Adipocyte (in vitro differentiated cells): ENCODE results near the gene ZCCHC24.

ENCODE experiments used
- DNase-seq: peaks from one replicate; pipeline ENCODE4 v3.0.0-alpha.2; 2015; ENCODE audit warnings: low read depth
- H3K27me3 ChIP-seq: replicated peaks from 2 replicates; pipeline ENCODE4 v1.7.0; 2013; ENCODE audit warnings: mild to moderate bottlenecking, low read length, moderate library complexity; ENCODE audit not compliant: control insufficient read depth, insufficient read depth
- H3K36me3 ChIP-seq: 2 replicates; pipeline ENCODE4 v1.7.0; 2013; ENCODE audit warnings: low read length, mild to moderate bottlenecking, moderate library complexity; ENCODE audit not compliant: control insufficient read depth, insufficient read depth, severe bottlenecking
- H3K4me1 ChIP-seq: 2 replicates; pipeline ENCODE4 v1.7.0; 2013; ENCODE audit warnings: mild to moderate bottlenecking, low read length, moderate library complexity; ENCODE audit not compliant: control insufficient read depth, insufficient read depth
- H3K4me3 ChIP-seq: 2 replicates; pipeline ENCODE4 v1.7.0; 2013; ENCODE audit warnings: mild to moderate bottlenecking, low read length, moderate library complexity
- H3K9ac ChIP-seq: 2 replicates; pipeline ENCODE4 v1.7.0; 2013; ENCODE audit warnings: mild to moderate bottlenecking, low read length, moderate library complexity
- H3K9me3 ChIP-seq: 2 replicates; pipeline ENCODE4 v1.7.0; 2013; ENCODE audit warnings: mild to moderate bottlenecking, low read length, moderate library complexity; ENCODE audit not compliant: control insufficient read depth

The ZCCHC24 gene

DNA sequence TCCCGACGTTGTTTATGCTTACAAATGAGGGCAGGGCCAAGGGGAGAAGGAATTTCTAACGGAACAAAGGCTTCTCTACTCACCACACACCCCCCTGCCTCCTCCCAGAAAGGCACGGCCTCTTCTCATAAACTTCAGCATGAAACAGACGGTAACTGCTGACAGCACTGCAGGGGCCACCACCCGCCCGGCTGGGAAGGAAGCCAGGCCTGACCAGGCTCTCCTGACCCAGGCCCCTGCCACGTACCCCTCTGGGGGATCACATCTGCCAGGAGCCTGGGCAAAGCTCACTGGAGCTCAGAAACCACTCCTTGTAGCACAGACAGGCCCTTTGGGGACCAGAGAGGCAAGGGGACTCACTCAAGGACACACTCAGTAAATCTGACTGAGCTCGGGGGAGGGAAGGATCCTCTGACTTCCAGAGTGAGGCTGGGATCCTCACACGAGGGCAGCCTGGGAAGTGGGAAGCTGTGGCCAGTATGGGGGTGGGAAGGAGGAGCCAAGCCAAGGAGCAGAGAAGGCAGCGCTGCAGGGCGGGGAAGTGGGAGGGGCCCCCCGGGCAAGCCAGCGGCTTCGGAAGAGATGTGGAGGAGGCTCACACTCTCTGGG lies 46.1 kb downstream of the ZCCHC24 start:
- Histone ChIP-seq H3K9ac (peak overlapping the region; percentile 91), H3K27me3 (no peaks in the 10 kb centered on the region), H3K4me3 (peak overlapping the region; percentile 67), H3K4me1 (peaks cover 76% of the 10 kb centered on the region), H3K9me3 (no peaks in the 10 kb centered on the region), H3K36me3 (peaks cover 22% of the 10 kb centered on the region)
- DNase-seq, result peak; percentile 95

- Histone ChIP-seq H3K36me3 (peaks cover 29% of the 10 kb centered on the region), H3K4me3 (peak overlapping the region; percentile 29), H3K9me3 (no peaks in the 10 kb centered on the region), H3K4me1 (peaks cover 72% of the 10 kb centered on the region), H3K27me3 (no peaks in the 10 kb centered on the region), H3K9ac (peak overlapping the region; percentile 91)
- no peak for DNase-seq
Observed at GRCh38 chr10:79398642-79399041, 46.8 kb downstream of the ZCCHC24 start.

- H3K4me1 ChIP-seq, result peaks cover 63% of the 10 kb centered on the region
- H3K27me3 ChIP-seq, result no peaks in the 10 kb centered on the region
- H3K9me3 ChIP-seq, result no peaks in the 10 kb centered on the region
- peak overlapping the region; percentile 47 for H3K4me3 ChIP-seq
- peak overlapping the region; percentile 91 for H3K9ac ChIP-seq
- H3K36me3 ChIP-seq, result peaks cover 38% of the 10 kb centered on the region
- no peak for DNase-seq
Observed at GRCh38 chr10:79397575-79398303, 47.7 kb downstream of the ZCCHC24 start.

DNA sequence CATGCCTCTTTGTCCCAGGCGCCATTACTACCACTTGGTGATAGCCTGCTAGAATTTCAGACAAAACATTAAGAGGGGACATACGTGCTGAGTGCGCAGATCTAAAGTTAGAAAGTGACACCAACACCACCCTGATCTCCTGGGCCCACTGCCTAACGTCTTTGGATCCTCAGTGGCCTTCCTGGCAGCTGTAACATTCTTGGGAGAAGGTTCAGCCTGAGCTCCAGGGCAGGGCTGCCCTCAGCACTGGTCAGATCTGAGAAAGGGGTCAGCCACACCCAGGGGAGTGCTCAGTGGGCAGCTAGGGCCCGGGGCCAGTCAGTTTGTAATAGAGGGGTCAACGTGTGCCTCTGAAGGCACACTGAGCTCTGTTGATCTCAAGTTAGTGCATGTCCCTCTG lies 48.4 kb downstream of the ZCCHC24 start:
- Histone ChIP-seq H3K36me3 (peaks cover 44% of the 10 kb centered on the region), H3K9ac (peak overlapping the region; percentile 73), H3K4me1 (peaks cover 61% of the 10 kb centered on the region), H3K9me3 (no peaks in the 10 kb centered on the region), H3K4me3 (peak overlapping the region; percentile 47), H3K27me3 (no peaks in the 10 kb centered on the region)
- DNase-seq, result no peak

DNA sequence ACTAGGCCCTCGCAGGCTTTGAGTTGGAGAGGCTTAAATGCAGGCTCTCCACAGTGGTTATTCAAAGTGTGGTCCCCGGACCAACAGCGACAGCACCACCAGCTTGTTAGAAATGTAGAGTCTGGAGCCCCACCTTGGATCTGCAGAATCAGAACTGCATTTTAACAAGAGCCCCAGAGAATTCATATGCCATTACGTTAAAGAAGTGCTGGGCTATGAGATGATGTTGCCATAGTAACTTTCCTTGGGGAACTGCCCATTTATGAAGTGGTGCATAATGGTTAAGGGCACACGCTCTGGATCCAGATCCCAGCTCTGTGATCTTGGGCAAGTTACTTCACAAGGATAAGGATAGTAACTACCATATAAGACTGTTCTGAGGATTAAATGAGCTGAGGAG lies 48.9 kb downstream of the ZCCHC24 start:
- no peak overlapping the region for H3K4me3 ChIP-seq
- H3K36me3 ChIP-seq, result peaks cover 44% of the 10 kb centered on the region
- no peaks in the 10 kb centered on the region for H3K27me3 ChIP-seq
- peaks cover 61% of the 10 kb centered on the region for H3K4me1 ChIP-seq
- H3K9ac ChIP-seq, result no peak overlapping the region
- H3K9me3 ChIP-seq, result no peaks in the 10 kb centered on the region
- no peak for DNase-seq

DNA sequence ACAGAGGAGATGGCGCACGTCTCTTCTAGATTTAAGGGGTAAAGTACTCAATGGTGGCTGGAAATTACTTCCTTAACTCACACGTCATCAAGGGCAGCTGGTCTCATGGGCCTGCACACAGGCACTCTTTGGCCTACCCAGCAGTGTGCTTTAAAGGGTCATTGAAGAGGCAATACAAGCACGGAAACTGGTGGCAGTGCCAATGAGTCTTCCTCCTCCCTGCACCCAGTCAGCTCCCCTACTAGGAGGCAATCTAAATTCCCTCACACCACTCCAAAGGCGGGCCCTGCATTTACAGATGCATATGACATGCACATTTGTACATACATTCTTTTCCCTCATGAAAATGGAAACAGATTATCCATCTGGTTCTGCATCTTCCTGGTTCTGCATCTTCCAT lies 50.8 kb downstream of the ZCCHC24 start:
- Histone ChIP-seq H3K4me3 (no peak overlapping the region), H3K9me3 (no peaks in the 10 kb centered on the region), H3K36me3 (peaks cover 57% of the 10 kb centered on the region), H3K9ac (no peak overlapping the region), H3K4me1 (peaks cover 44% of the 10 kb centered on the region), H3K27me3 (no peaks in the 10 kb centered on the region)
- no peak for DNase-seq

- DNase-seq, result no peak
- Histone ChIP-seq H3K4me1 (peaks cover 43% of the 10 kb centered on the region), H3K36me3 (peaks cover 60% of the 10 kb centered on the region), H3K9me3 (no peaks in the 10 kb centered on the region), H3K27me3 (no peaks in the 10 kb centered on the region), H3K4me3 (no peak overlapping the region), H3K9ac (no peak overlapping the region)
Observed at GRCh38 chr10:79393924-79394610, 51.4 kb downstream of the ZCCHC24 start.

DNA sequence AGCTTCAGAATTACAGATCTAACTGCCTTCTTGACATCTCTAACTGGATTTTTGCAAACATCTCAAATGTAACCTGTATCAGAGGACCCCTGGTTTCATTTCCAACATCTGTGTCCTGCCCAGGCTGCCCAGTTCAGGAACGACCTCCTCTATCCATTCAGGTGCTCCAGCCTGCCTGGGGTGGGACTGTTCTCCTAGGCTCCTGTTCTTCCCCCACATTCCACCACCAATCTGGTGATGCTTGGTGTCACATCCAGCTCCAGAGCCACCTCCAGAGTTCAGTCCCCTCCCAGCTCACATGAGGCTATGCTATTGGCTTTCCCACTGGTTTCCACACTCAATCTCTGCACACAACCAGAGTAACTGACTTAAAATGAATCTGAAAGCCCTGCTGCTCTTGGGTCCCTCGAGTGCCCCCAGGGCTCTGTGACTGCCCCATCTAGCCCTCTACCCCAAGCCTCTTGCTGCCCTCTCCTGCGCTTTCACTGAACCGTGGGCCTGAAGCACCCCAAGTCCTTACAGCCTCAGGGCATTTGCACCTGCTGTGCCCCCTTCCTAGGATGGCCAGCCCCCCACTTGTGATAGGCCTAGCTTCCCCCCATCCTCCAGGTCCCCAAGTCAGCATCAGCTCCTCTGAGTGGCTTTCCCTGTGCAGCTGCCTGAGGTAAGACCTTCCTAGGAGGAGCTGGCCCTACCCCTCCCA lies 52.1 kb downstream of the ZCCHC24 start:
- Histone ChIP-seq H3K9ac (no peak overlapping the region), H3K4me1 (peaks cover 38% of the 10 kb centered on the region), H3K4me3 (no peak overlapping the region), H3K9me3 (no peaks in the 10 kb centered on the region), H3K36me3 (peaks cover 66% of the 10 kb centered on the region), H3K27me3 (no peaks in the 10 kb centered on the region)
- no peak for DNase-seq

DNA sequence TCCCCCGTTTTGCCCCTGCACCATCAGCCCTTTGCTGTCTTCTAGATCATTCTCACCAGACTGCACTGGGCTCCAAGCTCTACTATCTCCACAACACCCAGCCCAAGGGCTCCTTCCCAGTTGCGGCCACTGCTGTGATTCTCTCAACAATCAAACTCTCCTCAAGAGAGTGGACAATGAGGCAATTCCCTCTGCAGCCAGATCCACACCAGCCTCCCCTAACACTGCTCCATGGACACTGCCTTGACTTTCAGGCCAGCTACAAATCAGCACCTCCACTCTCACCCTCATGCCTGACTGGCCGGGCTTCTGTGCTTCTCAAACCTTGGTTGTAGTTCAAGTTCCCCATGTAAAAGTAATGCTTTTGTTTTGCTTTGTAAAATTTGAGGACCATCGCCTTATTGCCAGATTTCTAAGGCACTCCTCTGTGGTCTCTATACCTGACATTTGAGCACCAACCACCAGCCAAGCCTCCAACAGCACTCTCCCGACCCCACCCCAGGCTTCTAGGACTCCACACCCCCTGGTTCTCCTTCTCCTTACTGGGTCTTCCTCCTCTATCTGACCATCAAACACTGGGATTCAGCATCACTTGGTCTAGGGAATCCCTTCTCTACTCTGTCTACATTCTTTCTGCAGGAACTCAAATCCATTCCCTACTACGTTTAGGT lies 52.8 kb downstream of the ZCCHC24 start:
- H3K9ac ChIP-seq, result no peak overlapping the region
- peaks cover 30% of the 10 kb centered on the region for H3K4me1 ChIP-seq
- DNase-seq, result no peak
- no peak overlapping the region for H3K4me3 ChIP-seq
- H3K36me3 ChIP-seq, result peaks cover 74% of the 10 kb centered on the region
- no peaks in the 10 kb centered on the region for H3K27me3 ChIP-seq
- H3K9me3 ChIP-seq, result no peaks in the 10 kb centered on the region

DNA sequence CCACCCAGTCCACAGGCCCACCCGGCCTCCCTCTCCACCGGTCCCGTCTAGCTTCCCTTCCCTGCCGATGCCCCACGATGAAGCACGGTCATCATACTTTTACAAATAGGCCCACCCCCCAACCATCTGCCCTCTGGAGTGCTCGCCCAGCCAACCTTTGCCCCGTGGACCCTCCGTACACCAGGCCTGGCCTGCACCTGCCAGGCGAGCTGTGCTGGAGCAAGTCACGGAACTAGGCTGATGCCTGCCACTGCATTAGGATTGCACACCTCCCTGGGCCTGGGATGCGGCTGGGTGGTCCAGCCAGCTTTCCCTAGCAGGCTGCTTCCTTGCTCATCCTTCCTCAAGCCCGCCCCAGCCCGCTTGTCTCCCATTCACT lies 53.4 kb downstream of the ZCCHC24 start:
- Histone ChIP-seq H3K9ac (no peak overlapping the region), H3K27me3 (no peaks in the 10 kb centered on the region), H3K9me3 (no peaks in the 10 kb centered on the region), H3K36me3 (peaks cover 79% of the 10 kb centered on the region), H3K4me3 (no peak overlapping the region), H3K4me1 (peaks cover 27% of the 10 kb centered on the region)
- no peak for DNase-seq
